Activated CD8-positive, alpha-beta T cell treated with anti-CD3 and anti-CD28 coated beads for 36 hours (primary cell): ENCODE measurements around the gene ZNF287. TPM values are rescaled to one million over a fixed set of nuclear protein-coding genes. Genes with fewer than 3 reads are reported as not detected.
A peak's percentile ranks its signal among the peaks of the same experiment; 100 is the strongest.

Experiments used
- ATAC-seq: fragments of 200-7000 bp; cut with Tn5 transposase; one replicate; pipeline ENCODE4 v1.10.0; 2021; ENCODE audit warnings: mild to moderate bottlenecking, moderate library complexity
- CTCF ChIA-PET: fragments of 350-600 bp; sonication (Branson Sonifier 250); formaldehyde crosslinking; loops from one replicate; lab custom pipeline; 2021; ENCODE audit warnings: antibody characterized with exemption; lab: Charles Lee
- POLR2A ChIA-PET: fragments of 350-600 bp; sonication (Branson Sonifier 250); formaldehyde crosslinking; loops from one replicate; lab custom pipeline; 2021; ENCODE audit warnings: antibody characterized with exemption; lab: Charles Lee
- DNase-seq: peaks from one replicate; pipeline ENCODE4 v3.0.0-alpha.2; 2020
- H3K27ac Mint-ChIP-seq: one replicate; pipeline ENCODE4 v1.8.0; 2021; ENCODE audit warnings: mild to moderate bottlenecking, mixed read lengths
- H3K27me3 Mint-ChIP-seq: one replicate; pipeline ENCODE4 v1.8.0; 2021; ENCODE audit warnings: mixed read lengths
- H3K36me3 Mint-ChIP-seq: one replicate; pipeline ENCODE4 v1.8.0; 2021; ENCODE audit warnings: low read depth, mixed read lengths
- H3K4me1 Mint-ChIP-seq: one replicate; pipeline ENCODE4 v1.8.0; 2021; ENCODE audit warnings: low read depth, mixed read lengths
- H3K4me3 Mint-ChIP-seq: one replicate; pipeline ENCODE4 v1.8.0; 2021; ENCODE audit warnings: mild to moderate bottlenecking, moderate library complexity, mixed read lengths
- H3K9me3 Mint-ChIP-seq: one replicate; pipeline ENCODE4 v1.8.0; 2021; ENCODE audit warnings: mixed read lengths
- CTCF ChIP-seq: fragments of 200-600 bp; IDR thresholded peaks from one replicate; pipeline ENCODE4 v1.8.0; 2022; ENCODE audit warnings: antibody characterized with exemption, mild to moderate bottlenecking
- intact Hi-C: fragments of 100-400 bp; cut with micrococcal nuclease; formaldehyde crosslinking; loops from one replicate; pipeline ENCODE4 v1.10.0; 2022
- total RNA-seq, 2 experiments: library from RNA; stranded (reverse); gene quantifications; one replicate each; pipeline ENCODE4 v1.2.3, GENCODE V29; 2021

ZNF287 gene
- total RNA-seq, 2 experiments from 2014 or later = 6.4 to 9.5 TPM

GRCh38 chr17:16589097-16589969, 20.3 kb upstream of the ZNF287 start:
- Mint-ChIP-seq H3K9me3 (no peaks in the 10 kb centered on the region), H3K27ac (no peak overlapping the region), H3K4me3 (peak overlapping the region; percentile 65), H3K27me3 (peaks cover 21% of the 10 kb centered on the region), H3K36me3 (peaks cover 1% of the 10 kb centered on the region), H3K4me1 (peaks cover 7% of the 10 kb centered on the region)
- TF ChIP-seq CTCF = peak; percentile 97
- POLR2A ChIA-PET = interaction anchor here (1.0 kb wide), 1 partner anchor 151 kb away, joined by 4 read pairs; no protein-coding TSS in a partner anchor
- CTCF ChIA-PET = interaction anchor here (0.7 to 4.5 kb wide), 33 partner anchors 9 to 1498 kb away, joined by 3 to 50 read pairs (median 4); partner anchors contain the start of genes DRG2, UBB and ZNF287
- ATAC-seq (peak; percentile 97), DNase-seq (peak; percentile 95)
- intact Hi-C loops = loop anchor here (1.0 kb wide), 1 partner anchor 52 kb away; no protein-coding TSS in a partner anchor

DNA sequence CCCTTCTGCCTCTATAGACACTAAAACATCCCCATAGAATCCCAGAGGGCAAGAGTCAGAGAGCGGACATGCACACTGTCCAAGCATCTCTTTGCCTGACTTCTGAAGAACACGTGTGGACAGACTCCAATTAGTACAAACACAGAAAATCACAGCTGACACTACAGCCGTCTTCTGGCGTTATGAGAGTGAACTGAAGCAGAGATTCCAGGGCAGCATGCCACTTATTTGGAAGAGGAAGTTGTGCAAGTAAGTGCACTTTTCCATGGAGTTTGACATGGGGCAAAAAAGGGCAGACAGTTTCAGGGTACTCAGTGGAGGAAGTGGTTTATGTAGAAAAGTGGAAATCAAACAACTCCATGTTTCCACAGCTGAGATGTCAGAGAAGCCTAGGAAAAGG, 16.8 kb upstream of the ZNF287 start:
- ATAC-seq (no peak), DNase-seq (no peak)
- Mint-ChIP-seq H3K27ac (no peak overlapping the region), H3K4me1 (peaks cover 11% of the 10 kb centered on the region), H3K36me3 (peaks cover 1% of the 10 kb centered on the region), H3K27me3 (peaks cover 18% of the 10 kb centered on the region), H3K9me3 (no peaks in the 10 kb centered on the region), H3K4me3 (no peak overlapping the region)
- CTCF ChIA-PET = interaction anchor here (1.2 to 4.5 kb wide), 6 partner anchors 12 to 221 kb away, joined by 3 to 50 read pairs (median 14); partner anchors contain the start of gene ZNF287
- no peak for TF ChIP-seq CTCF
- intact Hi-C loops = no loop called here
- POLR2A ChIA-PET = interaction anchor here (1.6 kb wide), 1 partner anchor 49 kb away, joined by 3 read pairs; no protein-coding TSS in a partner anchor

DNA sequence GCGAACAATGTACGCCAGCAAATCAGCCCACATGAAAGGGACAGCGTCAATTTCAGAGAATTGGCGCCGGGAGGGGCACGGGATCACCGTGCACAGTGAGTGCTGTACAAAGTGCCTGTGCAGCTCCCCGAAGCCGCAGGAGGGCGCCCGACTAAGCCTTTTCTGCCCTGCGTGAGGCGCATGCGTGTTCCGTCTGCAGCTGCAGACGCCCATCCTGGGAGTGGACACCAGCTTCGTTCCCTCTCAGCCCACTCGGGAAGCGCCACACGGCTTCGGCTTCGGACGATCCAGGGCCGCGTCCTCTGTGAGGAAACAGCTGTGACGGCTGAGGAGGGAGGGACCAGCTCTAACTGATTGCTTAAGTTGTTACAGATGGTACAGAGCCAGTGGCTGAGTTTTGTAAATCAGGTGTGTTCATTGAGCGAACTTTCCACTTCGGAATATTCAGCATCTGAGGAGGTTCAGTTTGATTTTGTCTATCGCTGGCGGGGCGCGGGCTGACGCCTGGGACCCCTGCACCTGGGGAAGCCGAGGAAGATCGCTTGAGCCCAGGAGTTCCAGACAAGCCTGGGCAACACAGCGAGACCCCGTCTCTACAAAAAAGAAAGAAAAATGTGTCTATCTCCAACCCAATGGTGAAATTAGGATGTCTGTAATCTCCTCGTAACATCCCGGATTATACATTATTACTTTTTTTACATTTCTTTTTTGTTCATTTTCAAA, 15.4 kb upstream of the ZNF287 start:
- peaks cover 1% of the 10 kb centered on the region for H3K36me3 Mint-ChIP-seq
- peaks cover 22% of the 10 kb centered on the region for H3K27me3 Mint-ChIP-seq
- peak; percentile 97 for DNase-seq
- intact Hi-C loops = no loop called here
- POLR2A ChIA-PET = interaction anchor here (0.8 to 1.1 kb wide), 3 partner anchors 15 to 48 kb away, joined by 3 to 4 read pairs (median 3); partner anchors contain the start of gene ZNF287
- H3K4me3 Mint-ChIP-seq = peak overlapping the region; percentile 74
- TF ChIP-seq CTCF = peak; percentile 84
- CTCF ChIA-PET = interaction anchor here (0.6 to 3.8 kb wide), 25 partner anchors 8 to 207 kb away, joined by 3 to 41 read pairs (median 4); partner anchors contain the start of genes CCDC144A, UBB and ZNF287
- no peaks in the 10 kb centered on the region for H3K9me3 Mint-ChIP-seq
- peak; percentile 99 for ATAC-seq
- H3K27ac Mint-ChIP-seq = peak overlapping the region; percentile 80
- peaks cover 11% of the 10 kb centered on the region for H3K4me1 Mint-ChIP-seq

- DNase-seq (peak; percentile 18), ATAC-seq (peak; percentile 18)
- peak overlapping the region; percentile 74 for H3K4me3 Mint-ChIP-seq
- ChIA-PET POLR2A (interaction anchor here (0.8 to 1.1 kb wide), 4 partner anchors 14 to 48 kb away, joined by 3 to 4 read pairs (median 4); partner anchors contain the start of gene ZNF287), CTCF (interaction anchor here (0.7 to 3.8 kb wide), 19 partner anchors 9 to 207 kb away, joined by 3 to 41 read pairs (median 5); partner anchors contain the start of genes CCDC144A, UBB and ZNF287)
- H3K9me3 Mint-ChIP-seq = no peaks in the 10 kb centered on the region
- intact Hi-C loops = no loop called here
- H3K27ac Mint-ChIP-seq = peak overlapping the region; percentile 80
- peaks cover 26% of the 10 kb centered on the region for H3K27me3 Mint-ChIP-seq
- peaks cover 11% of the 10 kb centered on the region for H3K4me1 Mint-ChIP-seq
- H3K36me3 Mint-ChIP-seq = peaks cover 1% of the 10 kb centered on the region
- no peak for TF ChIP-seq CTCF
Observed at GRCh38 chr17:16583781-16584180, 14.8 kb upstream of the ZNF287 start.
